ENCODE measurements around the gene RAB41. TPM values are rescaled to one million over a fixed set of nuclear protein-coding genes. Genes with fewer than 3 reads are reported as not detected.

The RAB41 gene
- total RNA-seq, 1 donor from 2014 or later, result not detected

GRCh38 chrX:70289793-70290770 lies 8.1 kb downstream of the RAB41 start, which contains the start of the genes KIF4A and PDZD11:
TSS of gene KIF4A (plus strand) at chrX:70290104. CDS start at chrX:70290459, 355 bp downstream.
TSS of gene PDZD11 (minus strand) at chrX:70289927. CDS start at chrX:70289341, 586 bp downstream.
- Histone ChIP-seq H4K20me1 (ENCODE audit: insufficient read depth, low read length) (no peaks in the 10 kb centered on the region), H3K4me1 (ENCODE audit: insufficient read depth, low read length) (peaks cover 7% of the 10 kb centered on the region), H3K79me2 (ENCODE audit: insufficient read depth, low read length) (peaks cover 59% of the 10 kb centered on the region), H3K36me3 (ENCODE audit: insufficient read depth, low read length) (no peaks in the 10 kb centered on the region), H3K27ac (ENCODE audit: low read depth, low read length) (peak within 1 kb of the TSS; percentile 65), H3K27me3 (ENCODE audit: insufficient read depth, low read length) (no peaks in the 10 kb centered on the region), H3K9ac (ENCODE audit: low read length) (peak within 1 kb of the TSS; percentile 87), H3K9me3 (ENCODE audit: insufficient read depth, low read depth, low read length) (no peaks in the 10 kb centered on the region), H2AFZ (ENCODE audit: low read depth, low read length) (peak within 1 kb of the TSS; percentile 92), H3K4me3 (ENCODE audit: insufficient read depth, low read depth, low read length) (peak within 1 kb of the TSS; percentile 78), H3K4me2 (ENCODE audit: low read length) (peak within 1 kb of the TSS; percentile 88)
- Mint-ChIP-seq H3K4me1 (ENCODE audit: low read depth, unreplicated experiment) (no peaks in the 10 kb centered on the region), H3K27me3 (ENCODE audit: low read depth, unreplicated experiment) (no peaks in the 10 kb centered on the region), H3K27ac (ENCODE audit: unreplicated experiment) (peak within 1 kb of the TSS; percentile 75), H3K4me3 (ENCODE audit: unreplicated experiment) (peak within 1 kb of the TSS; percentile 89), H3K9me3 (ENCODE audit: unreplicated experiment) (no peaks in the 10 kb centered on the region), H3K36me3 (ENCODE audit: low read depth, unreplicated experiment) (no peaks in the 10 kb centered on the region)
- FAIRE-seq, result peak; percentile 23
- no peak for TF ChIP-seq CTCF (IDR thresholded peaks at IDR 0.05; ENCODE audit: insufficient read depth, low read depth, low read length)
- TF ChIP-seq EZH2 (IDR thresholded peaks at IDR 0.05; ENCODE audit: insufficient read depth, low read length), result no peak
- DNase-seq (ENCODE audit: low read depth), result peak; percentile 56

GRCh38 chrX:70292788-70293187 lies 10.8 kb downstream of the RAB41 start:
- Histone ChIP-seq H3K4me3 (ENCODE audit: insufficient read depth, low read depth, low read length) (no peak overlapping the region), H3K36me3 (ENCODE audit: insufficient read depth, low read length) (no peaks in the 10 kb centered on the region), H4K20me1 (ENCODE audit: insufficient read depth, low read length) (no peaks in the 10 kb centered on the region), H3K79me2 (ENCODE audit: insufficient read depth, low read length) (peaks cover 78% of the 10 kb centered on the region), H3K9ac (ENCODE audit: low read length) (no peak overlapping the region), H3K27me3 (ENCODE audit: insufficient read depth, low read length) (no peaks in the 10 kb centered on the region), H3K27ac (ENCODE audit: low read depth, low read length) (no peak overlapping the region), H2AFZ (ENCODE audit: low read depth, low read length) (no peak overlapping the region), H3K4me1 (ENCODE audit: insufficient read depth, low read length) (peaks cover 7% of the 10 kb centered on the region), H3K4me2 (ENCODE audit: low read length) (peak overlapping the region; percentile 88), H3K9me3 (ENCODE audit: insufficient read depth, low read depth, low read length) (no peaks in the 10 kb centered on the region)
- Mint-ChIP-seq H3K9me3 (ENCODE audit: unreplicated experiment) (no peaks in the 10 kb centered on the region), H3K36me3 (ENCODE audit: low read depth, unreplicated experiment) (no peaks in the 10 kb centered on the region), H3K27ac (ENCODE audit: unreplicated experiment) (no peak overlapping the region), H3K27me3 (ENCODE audit: low read depth, unreplicated experiment) (no peaks in the 10 kb centered on the region), H3K4me3 (ENCODE audit: unreplicated experiment) (no peak overlapping the region), H3K4me1 (ENCODE audit: low read depth, unreplicated experiment) (no peaks in the 10 kb centered on the region)
- no peak for DNase-seq (ENCODE audit: low read depth)
- no peak for FAIRE-seq
- TF ChIP-seq EZH2 (IDR thresholded peaks at IDR 0.05; ENCODE audit: insufficient read depth, low read length) (no peak), CTCF (IDR thresholded peaks at IDR 0.05; ENCODE audit: insufficient read depth, low read depth, low read length) (no peak)

Data from astrocyte (in vitro differentiated cells and primary cell).